ENCODE data around the gene CLCN6.

GRCh38 chr1:11784256-11784992, 21.6 kb upstream of the CLCN6 start:
- TF ChIP-seq CTCF (IDR thresholded peaks at IDR 0.05; ENCODE audit: low read depth, low read length, missing input control) (no peak), REST (IDR thresholded peaks at IDR 0.05) (no peak), GABPA (IDR thresholded peaks at IDR 0.05 in 1 of 2, conservative IDR thresholded peaks at IDR 0.05 in 1 of 2) (no peak), FOXA1 (IDR thresholded peaks at IDR 0.05) (no peak), MAX (IDR thresholded peaks at IDR 0.05) (no peak), TAF1 (conservative IDR thresholded peaks at IDR 0.05) (no peak)

Measured in liver (tissue), 3 donors.